OCI-LY7 (cell line): ENCODE data around the gene PHTF1.

Experiments used
- CTCF ChIP-seq: fragments of 200-600 bp; sonication (generic); conservative IDR thresholded peaks from 2 replicates; pipeline ENCODE4 v1.5.1; 2014; ENCODE audit warnings: mild to moderate bottlenecking, antibody characterized with exemption, low read length, moderate library complexity, mixed read lengths
- EZH2phosphoT487 ChIP-seq: fragments of 200-600 bp; sonication (generic); IDR thresholded peaks from 2 replicates; pipeline ENCODE4 v1.6.1; 2018; ENCODE audit warnings: low read depth, borderline replicate concordance, mild to moderate bottlenecking, mixed run types, antibody characterized with exemption, low read length, moderate library complexity, mixed read lengths

GRCh38 chr1:113759333-113760101, at the start of gene PHTF1:
- TF ChIP-seq CTCF (no peak), EZH2phosphoT487 (no peak)
